HG02840 (cell line): ENCODE results near the gene ATXN1.

Source experiments
- ATAC-seq: cut with Tn5 transposase; IDR thresholded peaks from one replicate; pipeline ENCODE4 v1.9.1; 2021; ENCODE audit warnings: mild to moderate bottlenecking, moderate library complexity, moderate number of reproducible peaks; ENCODE audit not compliant: unreplicated experiment, low FRiP score

The ATXN1 gene

GRCh38 chr6:16519265-16520242 is 241.7 kb downstream of the ATXN1 start:
- no peak for ATAC-seq

DNA sequence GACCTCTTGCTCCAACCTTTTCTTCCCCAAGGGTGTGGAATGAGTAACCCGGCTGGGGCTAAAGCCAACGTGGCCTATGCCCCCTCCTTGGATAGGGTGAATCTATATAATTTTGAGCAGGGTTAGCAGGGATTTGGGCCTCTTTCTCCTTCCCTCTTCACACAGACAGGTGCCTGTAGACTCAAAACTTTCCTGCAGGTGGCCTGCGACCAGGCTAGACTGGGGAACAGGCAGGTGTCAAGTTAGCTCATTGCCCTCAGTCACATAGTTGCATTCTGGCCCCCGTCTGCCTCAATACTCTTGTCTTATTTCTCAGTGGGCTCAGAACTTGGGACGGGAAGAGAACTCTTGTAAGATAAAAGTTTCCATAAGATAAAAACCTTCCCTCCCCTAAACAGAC is 243.0 kb downstream of the ATXN1 start:
- ATAC-seq = no peak

DNA sequence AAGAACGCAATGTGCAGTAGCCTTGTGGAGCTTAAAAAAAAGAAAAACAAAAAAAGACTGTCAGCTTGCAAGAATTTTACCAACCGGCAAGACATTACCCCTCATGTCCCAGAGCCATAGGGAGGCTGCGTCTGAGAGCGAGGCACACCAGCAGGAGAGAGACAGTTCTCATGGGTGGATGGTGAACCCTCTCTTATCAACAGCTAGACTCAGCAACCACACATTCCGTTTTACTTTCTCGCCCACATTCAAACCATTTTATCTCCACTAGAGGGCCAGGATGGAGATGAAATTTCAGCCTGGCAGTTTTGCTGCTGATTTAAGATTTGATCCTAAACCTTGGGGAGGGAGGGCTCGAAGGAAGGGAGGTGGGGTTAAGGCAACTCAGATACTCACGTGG is 247.0 kb downstream of the ATXN1 start:
- no peak for ATAC-seq

DNA sequence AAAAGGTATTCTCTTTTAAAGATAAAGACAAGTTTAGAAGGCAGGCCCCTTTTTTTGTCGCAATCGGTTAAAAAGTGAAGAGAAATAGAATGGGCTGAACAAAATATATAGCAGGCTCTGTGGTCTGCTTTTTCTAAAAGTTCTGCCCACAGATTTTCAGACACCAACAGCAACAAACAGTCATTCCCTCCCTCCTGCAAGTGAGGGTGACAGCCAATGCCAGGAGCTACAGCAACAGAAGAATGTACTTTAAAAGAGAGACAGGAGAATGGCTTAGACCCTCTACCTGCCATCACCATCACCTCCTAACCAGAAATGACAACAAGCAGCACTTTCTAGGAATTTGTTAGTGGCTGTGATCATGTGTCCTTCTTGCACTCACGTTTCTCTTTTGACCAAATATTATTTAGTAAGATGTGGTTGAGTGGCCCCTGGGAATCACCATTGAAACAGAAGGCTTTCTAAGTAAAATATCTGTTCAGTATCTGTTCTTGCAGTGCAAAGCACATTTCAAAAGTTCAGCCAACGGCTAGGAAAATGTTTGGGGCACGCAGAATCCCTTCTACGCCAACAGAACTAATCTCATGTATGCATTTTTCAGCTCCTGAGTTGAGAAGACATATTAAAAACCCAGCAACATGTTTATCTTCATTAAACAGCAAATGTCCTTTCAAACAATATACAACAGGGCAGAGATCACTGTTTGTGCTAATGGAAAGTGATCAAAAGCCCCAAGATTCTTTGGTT is 248.5 kb downstream of the ATXN1 start:
- ATAC-seq = no peak

DNA sequence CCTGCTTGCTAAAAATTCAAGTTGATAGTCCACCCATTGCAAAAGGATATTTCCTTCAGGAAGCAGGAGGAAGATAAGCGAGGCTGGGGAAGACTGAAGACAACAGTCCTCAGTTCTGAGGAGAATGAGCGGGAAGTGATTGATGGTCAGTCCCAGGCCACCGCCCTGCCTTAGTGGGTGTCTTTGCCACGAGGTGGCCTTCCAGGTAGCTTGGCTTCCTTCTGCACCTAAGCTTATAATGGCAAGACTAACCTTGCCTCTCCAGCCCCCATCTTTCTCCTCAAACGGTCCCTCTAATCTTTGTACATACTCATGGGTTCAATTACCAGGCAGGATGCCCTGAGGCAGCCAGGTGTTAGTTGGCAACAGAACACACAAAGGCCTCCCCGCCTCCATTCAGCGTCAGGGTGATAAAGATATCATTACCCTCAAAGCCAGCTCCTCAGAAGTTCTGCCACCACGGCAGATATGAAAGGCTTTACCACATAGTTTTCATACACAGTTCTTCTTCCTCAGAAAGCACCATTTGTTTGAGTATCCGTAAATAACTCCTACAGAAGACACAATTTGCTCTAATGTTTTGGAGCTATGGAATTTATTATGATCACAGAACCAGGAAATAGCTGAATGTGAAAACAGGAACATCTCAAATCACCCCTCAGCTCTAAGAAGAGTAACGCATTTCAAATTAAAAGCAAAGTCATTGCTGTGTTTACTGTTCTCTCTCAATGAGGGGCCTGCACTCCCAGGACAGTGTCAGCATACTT is 249.4 kb downstream of the ATXN1 start:
- ATAC-seq = no peak

DNA sequence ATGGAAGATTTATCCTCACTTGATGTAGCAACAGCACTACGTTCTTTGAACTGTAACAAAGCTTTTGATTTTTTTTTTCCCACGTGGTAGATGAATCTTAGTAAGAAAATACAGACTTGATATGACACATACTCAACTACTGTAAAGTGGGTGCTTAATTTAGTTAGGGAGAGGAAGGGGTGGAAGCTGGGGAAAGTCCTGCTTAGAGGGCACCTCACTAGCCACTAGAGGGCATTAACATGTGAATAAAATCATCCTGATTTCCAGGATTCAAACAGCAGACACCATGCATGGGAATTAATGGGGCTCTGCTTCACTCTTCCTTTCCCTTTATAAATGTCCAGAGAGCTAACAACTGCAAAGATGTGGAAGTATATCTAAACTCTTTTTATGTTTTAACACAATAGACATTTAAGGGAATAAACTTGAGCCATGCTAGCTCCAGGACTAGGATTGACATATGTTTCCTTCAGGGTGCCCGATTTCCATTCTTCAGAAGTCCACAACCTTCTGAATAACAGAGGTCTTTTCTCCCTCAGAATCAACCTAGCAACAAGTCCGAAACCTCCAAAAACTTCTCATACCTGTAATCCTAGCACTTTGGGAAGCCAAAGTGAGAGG is 250.1 kb downstream of the ATXN1 start:
- ATAC-seq = no peak

GRCh38 chr6:16510245-16510644 is 251.0 kb downstream of the ATXN1 start:
- ATAC-seq = no peak

- ATAC-seq = no peak
Observed at GRCh38 chr6:16508959-16509358, 252.3 kb downstream of the ATXN1 start.

DNA sequence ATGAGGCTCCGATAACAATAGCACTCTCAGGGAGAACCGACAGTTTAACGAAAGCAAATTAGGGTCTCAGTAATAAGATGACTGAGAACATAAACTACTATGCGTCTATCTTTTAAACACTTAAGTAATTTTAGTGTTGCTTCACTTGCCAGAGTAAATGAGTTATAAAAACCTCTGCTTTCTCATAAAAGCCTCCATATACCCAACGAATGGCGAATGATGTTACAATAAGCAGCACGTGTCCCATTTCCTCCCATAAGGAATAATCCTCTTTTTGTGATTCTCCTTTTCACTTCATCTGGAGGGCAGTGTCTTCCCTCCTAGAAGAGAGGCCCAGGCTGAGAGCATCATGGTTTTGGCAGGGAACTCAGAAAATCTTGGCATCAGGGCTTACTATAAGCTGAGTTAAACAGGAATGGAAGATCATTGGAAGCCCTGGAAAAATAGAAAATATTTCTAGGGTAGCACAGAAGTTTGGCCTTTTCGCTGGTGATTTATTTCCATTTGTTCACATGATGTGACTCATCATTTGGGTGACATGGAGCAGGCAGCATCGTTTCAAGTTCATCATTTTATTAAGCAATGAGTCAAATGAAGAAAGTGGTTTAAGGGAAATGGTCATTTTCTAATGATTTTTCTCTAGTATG is 255.4 kb downstream of the ATXN1 start:
- ATAC-seq = no peak

- no peak for ATAC-seq
Observed at GRCh38 chr6:16504609-16505008, 256.7 kb downstream of the ATXN1 start.

DNA sequence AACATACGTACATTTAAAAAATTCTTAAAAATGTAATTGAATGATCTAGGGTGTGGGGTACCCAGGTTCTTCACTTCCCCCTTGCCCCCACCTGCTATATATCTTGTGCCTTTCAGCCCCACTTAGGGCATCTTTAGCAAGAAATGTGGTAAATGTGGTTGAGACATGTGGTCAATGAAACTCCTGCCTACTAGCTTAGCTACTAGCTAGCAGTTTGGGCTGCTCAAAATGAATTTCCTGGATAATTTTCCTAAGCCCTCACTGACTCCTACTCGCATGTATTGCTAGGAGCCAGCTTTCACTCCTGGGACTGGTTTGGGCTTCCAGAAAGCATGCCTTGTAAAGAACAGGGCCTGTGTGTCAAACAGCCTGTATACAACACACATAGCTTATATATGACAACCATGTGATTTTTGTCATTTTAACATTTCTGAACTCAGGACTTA is 257.3 kb downstream of the ATXN1 start:
- ATAC-seq = peak; percentile 59

DNA sequence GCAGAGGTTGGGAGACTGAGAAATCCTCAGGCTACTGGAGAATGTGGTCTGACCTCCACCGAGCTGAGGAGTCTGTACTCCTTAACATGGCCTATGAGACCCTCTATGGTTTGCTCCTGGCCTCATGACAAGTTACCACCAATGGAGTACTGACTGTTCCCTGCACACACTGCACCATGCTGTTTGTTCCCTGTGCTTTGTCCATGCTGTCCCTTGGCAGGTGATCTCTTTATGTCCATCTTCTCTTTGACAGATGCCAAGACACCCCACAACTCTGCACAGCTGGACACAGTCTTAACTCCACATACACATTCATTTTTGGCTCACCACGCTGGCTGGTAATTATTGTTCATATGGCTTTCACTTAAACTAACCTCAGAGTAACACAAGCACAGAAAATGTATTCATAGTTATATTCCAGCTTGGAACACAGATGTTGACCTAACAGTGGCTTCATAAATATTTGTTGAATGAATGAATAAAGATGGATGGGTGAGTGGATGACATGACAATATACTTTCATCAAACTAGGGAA is 258.0 kb downstream of the ATXN1 start:
- no peak for ATAC-seq

DNA sequence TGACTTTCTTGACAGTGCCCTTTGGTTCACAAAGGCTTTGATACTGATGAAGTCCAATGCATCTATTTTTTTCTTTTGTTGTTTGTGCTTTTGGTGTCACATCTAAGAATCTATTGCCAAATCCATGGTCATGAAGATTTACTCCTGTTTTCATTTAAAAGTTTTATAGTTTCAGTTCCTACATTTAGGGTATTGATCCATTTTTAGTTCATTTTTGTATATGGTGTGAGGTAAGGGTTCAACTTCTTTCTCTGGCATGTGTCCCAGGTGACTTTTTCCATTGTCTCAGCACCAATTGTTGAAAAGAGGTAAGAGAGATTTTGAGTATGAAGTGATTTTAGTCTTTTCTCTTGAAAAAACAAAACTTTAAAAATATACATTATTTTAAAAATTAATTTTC is 262.3 kb downstream of the ATXN1 start:
- ATAC-seq = no peak

GRCh38 chr6:16498237-16498636 is 263.0 kb downstream of the ATXN1 start:
- ATAC-seq = no peak

DNA sequence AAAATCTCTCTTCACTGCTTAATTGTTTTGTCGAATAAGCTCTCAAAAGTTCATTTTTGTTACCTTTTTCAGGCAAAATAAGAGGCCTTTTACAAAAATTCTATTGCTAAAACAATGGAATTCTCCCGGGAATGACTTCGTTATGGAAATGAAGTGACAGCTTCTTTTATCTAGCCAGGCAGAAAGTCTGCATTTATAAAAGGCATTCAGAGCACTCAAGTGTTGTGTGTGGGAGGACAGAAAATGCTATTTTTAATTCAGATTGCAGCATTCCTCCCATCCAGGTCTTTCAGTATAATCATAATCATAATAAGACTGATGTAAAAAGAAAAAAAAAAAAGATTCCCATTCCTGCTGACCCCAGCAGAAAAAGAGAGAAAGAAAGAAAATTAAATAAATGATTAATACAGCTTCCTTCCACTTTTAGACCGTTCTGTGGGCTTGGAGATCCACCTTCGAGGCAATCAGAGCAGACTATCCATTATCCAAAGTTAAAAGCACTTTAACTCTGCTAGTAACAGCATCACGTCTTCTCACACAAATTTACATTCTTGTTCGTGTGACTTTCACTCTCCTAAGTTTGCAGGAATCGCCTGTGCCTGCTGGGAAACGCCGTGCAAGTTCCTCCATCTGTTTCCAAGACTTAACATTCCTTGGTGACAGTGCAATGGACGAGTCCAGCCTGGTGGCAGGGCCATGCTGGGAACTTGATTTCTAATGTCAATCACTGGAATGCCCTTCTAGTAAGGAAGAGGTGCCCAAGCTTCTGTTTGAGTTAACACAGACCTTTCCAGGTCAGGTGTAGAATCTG is 264.1 kb downstream of the ATXN1 start:
- ATAC-seq = no peak

DNA sequence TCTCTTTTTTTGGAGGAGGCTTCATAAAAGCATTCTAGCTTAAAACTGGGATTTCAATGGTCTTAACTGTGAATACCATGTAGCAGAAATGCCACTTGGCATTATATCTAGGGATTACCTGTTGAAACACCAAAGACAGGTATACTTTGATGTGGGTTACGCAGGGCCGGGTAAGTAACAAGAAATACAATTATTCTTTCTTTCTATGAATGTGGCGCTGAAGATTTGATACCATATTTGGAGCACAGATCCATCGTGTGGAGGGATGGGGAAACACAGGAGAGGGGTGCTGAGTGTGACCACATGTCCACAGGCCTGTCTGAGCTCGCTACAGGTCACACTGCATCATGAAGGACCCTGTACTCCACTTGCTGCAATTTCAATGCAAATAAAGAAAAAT is 265.1 kb downstream of the ATXN1 start:
- ATAC-seq = no peak

DNA sequence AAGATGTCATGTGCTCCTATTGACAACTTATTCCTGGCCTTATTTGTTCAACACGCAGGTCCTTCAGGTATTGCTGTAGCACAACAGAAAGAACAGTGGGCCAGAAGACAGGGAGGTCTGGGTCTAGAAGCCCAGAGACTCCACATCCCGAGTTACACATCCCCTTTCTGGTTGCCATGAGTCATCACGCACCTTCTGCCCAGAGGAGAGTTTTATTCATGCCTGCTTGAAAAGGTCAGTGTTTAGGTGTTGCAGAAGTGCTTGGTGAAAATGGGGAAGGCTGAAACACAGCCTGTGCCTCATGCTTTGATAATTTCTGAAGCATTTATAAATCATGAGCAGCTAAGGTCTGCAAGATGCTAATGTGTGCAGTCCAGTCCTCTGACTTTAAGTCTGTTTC is 266.5 kb downstream of the ATXN1 start:
- ATAC-seq = peak; percentile 91

- ATAC-seq = no peak
Observed at GRCh38 chr6:16493802-16494201, 267.5 kb downstream of the ATXN1 start.

GRCh38 chr6:16493112-16493511 is 268.1 kb downstream of the ATXN1 start:
- no peak for ATAC-seq
